ENCODE results near the gene ACMSD.

The ACMSD gene

GRCh38 chr2:134863446-134863845 lies 25.0 kb downstream of the ACMSD start:
- no peak for DNase-seq

GRCh38 chr2:134865067-134865787 lies 26.8 kb downstream of the ACMSD start:
- no peaks in the 10 kb centered on the region for H3K36me3 ChIP-seq
- H3K9me3 ChIP-seq (ENCODE audit: severe bottlenecking) = no peaks in the 10 kb centered on the region
- DNase-seq = no peak
- H3K27ac ChIP-seq = no peak overlapping the region
- no peaks in the 10 kb centered on the region for H3K27me3 ChIP-seq (ENCODE audit: insufficient read depth, low read depth, severe bottlenecking)
- no peak overlapping the region for H3K4me3 ChIP-seq (ENCODE audit: low read depth, low read length)
- no peak for TF ChIP-seq CTCF (IDR thresholded peaks at IDR 0.05; ENCODE audit: low read depth, low read length)

More at GRCh38 chr2:134863446-134863845, 25.0 kb downstream of the ACMSD start:
- H3K27ac ChIP-seq = no peak overlapping the region
- TF ChIP-seq CTCF (IDR thresholded peaks at IDR 0.05; ENCODE audit: low read depth, low read length) = no peak
- no peaks in the 10 kb centered on the region for H3K36me3 ChIP-seq
- H3K9me3 ChIP-seq (ENCODE audit: severe bottlenecking) = no peaks in the 10 kb centered on the region
- no peaks in the 10 kb centered on the region for H3K27me3 ChIP-seq (ENCODE audit: insufficient read depth, low read depth, severe bottlenecking)
- H3K4me3 ChIP-seq (ENCODE audit: low read depth, low read length) = no peak overlapping the region

DNA sequence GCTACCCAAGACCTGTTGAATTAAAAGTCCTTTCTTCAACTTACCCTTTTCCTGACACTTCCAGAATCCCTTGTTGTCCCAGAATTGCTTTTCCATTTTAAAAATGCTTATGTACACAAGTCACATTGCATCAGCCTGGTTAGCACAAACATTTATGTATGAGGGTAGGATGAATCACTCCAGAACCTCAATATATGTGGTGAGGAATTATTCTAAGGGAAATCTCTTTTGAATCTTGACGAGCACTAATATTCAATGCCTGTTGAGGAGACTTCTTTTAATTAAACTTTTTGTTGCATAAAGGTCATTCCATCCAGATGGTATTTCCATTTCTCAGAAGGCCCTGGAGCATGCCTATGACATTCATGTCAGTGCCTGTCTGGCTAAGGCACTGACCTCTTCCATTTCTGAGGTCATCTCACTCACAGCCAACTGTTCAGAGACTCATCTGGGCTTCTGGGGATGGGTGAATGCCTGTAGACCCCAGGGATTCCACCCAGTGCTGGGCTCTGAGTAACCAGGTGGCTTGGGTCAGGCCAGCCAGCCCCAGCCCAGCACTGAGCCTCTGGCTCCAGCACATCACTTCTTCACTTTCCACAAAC lies 28.2 kb downstream of the ACMSD start:
- H3K27ac ChIP-seq = no peak overlapping the region
- H3K4me3 ChIP-seq (ENCODE audit: low read depth, low read length) = no peak overlapping the region
- no peaks in the 10 kb centered on the region for H3K27me3 ChIP-seq (ENCODE audit: insufficient read depth, low read depth, severe bottlenecking)
- no peak for DNase-seq
- H3K36me3 ChIP-seq = no peaks in the 10 kb centered on the region
- no peak for TF ChIP-seq CTCF (IDR thresholded peaks at IDR 0.05; ENCODE audit: low read depth, low read length)
- H3K9me3 ChIP-seq (ENCODE audit: severe bottlenecking) = no peaks in the 10 kb centered on the region

- TF ChIP-seq CTCF (IDR thresholded peaks at IDR 0.05; ENCODE audit: low read depth, low read length) = no peak
- Histone ChIP-seq H3K4me3 (ENCODE audit: low read depth, low read length) (no peak overlapping the region), H3K27ac (no peak overlapping the region), H3K9me3 (ENCODE audit: severe bottlenecking) (no peaks in the 10 kb centered on the region), H3K27me3 (ENCODE audit: insufficient read depth, low read depth, severe bottlenecking) (no peaks in the 10 kb centered on the region), H3K36me3 (no peaks in the 10 kb centered on the region)
- no peak for DNase-seq
Observed at GRCh38 chr2:134869946-134870736, 31.7 kb downstream of the ACMSD start.

GRCh38 chr2:134873152-134873551 lies 34.7 kb downstream of the ACMSD start:
- Histone ChIP-seq H3K27me3 (ENCODE audit: insufficient read depth, low read depth, severe bottlenecking) (no peaks in the 10 kb centered on the region), H3K36me3 (no peaks in the 10 kb centered on the region), H3K9me3 (ENCODE audit: severe bottlenecking) (no peaks in the 10 kb centered on the region), H3K27ac (no peak overlapping the region), H3K4me3 (ENCODE audit: low read depth, low read length) (no peak overlapping the region)
- no peak for DNase-seq
- no peak for TF ChIP-seq CTCF (IDR thresholded peaks at IDR 0.05; ENCODE audit: low read depth, low read length)
